ENCODE results near the gene XPR1. TPM values are rescaled to one million over a fixed set of nuclear protein-coding genes. Genes with fewer than 3 reads are reported as not detected.
"Not testable (repeated sequence)": the region's sequence is repeated elsewhere in the genome, so short reads cannot be mapped to it uniquely, and the experiment has no call there.

Gene XPR1
- polyA plus RNA-seq, 3 donors, result 36.3 to 40.1 (median 37.2) TPM

- no peak for DNase-seq (ENCODE audit: extremely low read depth in 1 of 11, low read depth in 9 of 11, low spot score in 4 of 11)
Measured at GRCh38 chr1:180743868-180744267, 112.0 kb downstream of the XPR1 start.

GRCh38 chr1:180745098-180745497 is 113.3 kb downstream of the XPR1 start:
- DNase-seq (ENCODE audit: extremely low read depth in 1 of 11, low read depth in 9 of 11, low spot score in 4 of 11), result no peak

DNA sequence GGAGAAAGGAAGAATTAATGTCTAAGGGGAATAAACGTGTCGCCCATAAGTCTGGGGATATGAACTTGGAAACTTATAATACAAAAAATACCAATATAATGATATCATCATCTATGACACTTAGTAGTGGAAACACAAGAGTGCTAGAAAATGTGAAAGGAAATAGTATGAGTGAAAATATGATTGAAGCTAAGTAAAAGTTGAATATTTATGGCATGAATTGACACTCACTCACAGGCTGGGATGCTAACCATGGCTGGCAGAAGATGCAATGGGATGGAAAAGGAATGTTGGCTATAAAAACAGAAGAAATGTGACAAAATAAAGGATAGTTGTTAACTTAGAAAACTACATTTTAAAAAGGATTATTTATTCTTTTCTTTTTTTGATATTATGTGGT is 120.1 kb downstream of the XPR1 start:
- no peak for DNase-seq (ENCODE audit: extremely low read depth in 1 of 11, low read depth in 9 of 11, low spot score in 4 of 11)

- no peak for DNase-seq (ENCODE audit: extremely low read depth in 1 of 11, low read depth in 9 of 11, low spot score in 4 of 11)
Measured at GRCh38 chr1:180754453-180754852, 122.6 kb downstream of the XPR1 start.

DNA sequence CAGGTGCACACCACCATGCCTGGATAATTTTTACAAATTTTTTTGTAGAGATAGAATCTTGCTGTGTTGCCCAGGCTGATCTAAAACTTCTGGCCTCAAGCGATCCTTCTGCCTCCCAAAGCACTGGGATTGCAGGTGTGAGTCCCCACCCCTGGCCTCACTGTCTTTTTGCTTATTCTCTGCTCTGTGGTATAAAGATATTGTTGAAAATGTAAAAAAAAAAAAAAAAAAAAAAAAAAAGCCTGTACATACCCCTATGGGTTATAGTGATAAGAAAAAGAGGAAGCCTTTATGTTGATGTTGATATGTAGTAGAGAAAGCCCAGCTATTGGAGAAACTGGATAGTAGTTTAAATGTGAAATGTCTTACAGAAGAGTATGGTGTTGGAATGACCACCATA is 125.8 kb downstream of the XPR1 start:
- DNase-seq (ENCODE audit: extremely low read depth in 1 of 11, low read depth in 9 of 11, low spot score in 4 of 11), result no peak

GRCh38 chr1:180762796-180763195 is 131.0 kb downstream of the XPR1 start:
- DNase-seq (ENCODE audit: extremely low read depth in 1 of 11, low read depth in 9 of 11, low spot score in 4 of 11), result no peak

DNA sequence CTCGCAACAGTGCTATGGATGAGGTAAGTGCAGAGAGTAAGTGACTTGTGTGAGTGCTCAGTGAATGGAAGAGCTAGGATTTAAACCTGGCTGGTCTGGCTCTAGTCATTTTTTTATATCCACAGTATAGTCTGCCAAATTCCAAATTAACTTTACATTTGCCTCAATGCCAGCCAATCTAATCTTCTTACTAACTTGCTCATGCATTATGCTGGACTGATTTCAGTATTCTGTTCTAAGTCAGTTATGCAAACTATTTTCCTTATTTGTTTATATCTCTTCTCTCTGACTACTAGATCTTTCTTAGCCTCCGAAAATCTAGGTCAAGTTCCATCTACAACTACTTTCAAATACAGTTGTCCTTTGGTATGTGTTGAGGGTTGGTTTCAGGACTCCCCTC is 133.3 kb downstream of the XPR1 start:
- DNase-seq (ENCODE audit: extremely low read depth in 1 of 11, low read depth in 9 of 11, low spot score in 4 of 11), result no peak

GRCh38 chr1:180769889-180770288 is 138.1 kb downstream of the XPR1 start:
- DNase-seq (ENCODE audit: extremely low read depth in 1 of 11, low read depth in 9 of 11, low spot score in 4 of 11), result no peak

- DNase-seq (ENCODE audit: extremely low read depth in 1 of 11, low read depth in 9 of 11, low spot score in 4 of 11), result no peak
Measured at GRCh38 chr1:180773210-180773865, 141.5 kb downstream of the XPR1 start.

DNA sequence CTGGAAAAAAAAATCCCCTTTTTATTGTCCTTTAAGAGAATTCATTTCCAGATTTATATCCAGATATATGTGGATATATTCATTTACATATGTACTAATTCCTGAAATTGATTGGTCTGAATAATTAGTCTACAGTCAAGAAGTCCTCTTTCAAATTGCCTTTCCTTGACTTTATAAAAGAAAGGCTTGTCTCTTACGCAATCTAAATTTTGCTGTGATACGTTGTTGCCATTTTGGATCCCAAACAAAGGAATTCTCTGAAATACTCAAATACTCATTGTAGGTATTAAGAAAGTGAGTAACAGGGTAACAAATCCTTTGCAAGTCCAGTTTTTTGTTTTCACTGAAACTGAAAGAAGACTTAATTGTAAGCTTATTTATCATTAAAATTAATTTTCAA is 144.0 kb downstream of the XPR1 start:
- no peak for DNase-seq (ENCODE audit: extremely low read depth in 1 of 11, low read depth in 9 of 11, low spot score in 4 of 11)

GRCh38 chr1:180777072-180777689 is 145.4 kb downstream of the XPR1 start:
- DNase-seq (ENCODE audit: extremely low read depth in 1 of 11, low read depth in 9 of 11, low spot score in 4 of 11), result no peak

GRCh38 chr1:180778782-180779398 is 147.1 kb downstream of the XPR1 start:
- DNase-seq (ENCODE audit: extremely low read depth in 1 of 11, low read depth in 9 of 11, low spot score in 4 of 11), result no peak

- DNase-seq (ENCODE audit: extremely low read depth in 1 of 11, low read depth in 9 of 11, low spot score in 4 of 11), result no peak
Measured at GRCh38 chr1:180779584-180779983, 147.8 kb downstream of the XPR1 start.

DNA sequence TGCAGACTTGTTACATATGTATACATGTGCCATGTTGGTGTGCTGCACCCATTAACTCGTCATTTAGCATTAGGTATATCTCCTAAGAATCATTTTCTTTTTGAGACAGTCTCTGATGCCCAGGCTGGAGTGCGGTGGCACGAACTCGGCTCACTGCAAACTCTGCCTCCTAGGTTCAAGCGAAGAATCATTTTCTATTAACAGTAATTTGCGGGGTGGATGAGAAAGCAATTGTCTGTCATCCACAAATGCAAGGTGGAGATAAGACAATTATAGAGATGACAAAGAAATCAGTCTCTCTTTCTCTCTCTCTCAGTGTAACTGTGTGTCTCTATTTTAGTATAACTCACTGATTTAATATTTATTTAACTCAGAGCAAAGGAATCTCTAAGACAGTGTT is 149.9 kb downstream of the XPR1 start:
- no peak for DNase-seq (ENCODE audit: extremely low read depth in 1 of 11, low read depth in 9 of 11, low spot score in 4 of 11)

DNA sequence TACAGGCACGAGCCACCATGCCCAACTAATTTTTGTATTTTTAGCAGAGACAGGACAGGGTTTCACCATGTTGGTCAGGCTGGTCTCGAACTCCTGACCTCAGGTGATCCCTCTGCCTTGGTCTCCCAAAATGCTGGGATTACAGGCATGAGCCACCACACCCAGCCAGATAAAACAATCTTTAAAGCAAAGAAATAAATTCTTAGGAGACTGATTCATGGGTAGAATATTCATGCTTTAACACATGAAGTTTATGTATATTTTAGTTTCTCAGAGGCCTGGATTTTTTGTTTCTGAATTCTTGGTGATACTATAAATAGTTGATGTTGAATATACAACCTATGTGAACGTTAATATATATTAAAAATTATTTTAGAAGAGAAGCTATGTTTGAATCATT is 153.5 kb downstream of the XPR1 start:
- no peak for DNase-seq (ENCODE audit: extremely low read depth in 1 of 11, low read depth in 9 of 11, low spot score in 4 of 11)

- no peak for DNase-seq (ENCODE audit: extremely low read depth in 1 of 11, low read depth in 9 of 11, low spot score in 4 of 11)
Measured at GRCh38 chr1:180785887-180786286, 154.1 kb downstream of the XPR1 start.

- no peak for DNase-seq (ENCODE audit: extremely low read depth in 1 of 11, low read depth in 9 of 11, low spot score in 4 of 11)
Measured at GRCh38 chr1:180786624-180787023, 154.8 kb downstream of the XPR1 start.

GRCh38 chr1:180787628-180788307 is 155.9 kb downstream of the XPR1 start:
- no peak for DNase-seq (ENCODE audit: extremely low read depth in 1 of 11, low read depth in 9 of 11, low spot score in 4 of 11)

DNA sequence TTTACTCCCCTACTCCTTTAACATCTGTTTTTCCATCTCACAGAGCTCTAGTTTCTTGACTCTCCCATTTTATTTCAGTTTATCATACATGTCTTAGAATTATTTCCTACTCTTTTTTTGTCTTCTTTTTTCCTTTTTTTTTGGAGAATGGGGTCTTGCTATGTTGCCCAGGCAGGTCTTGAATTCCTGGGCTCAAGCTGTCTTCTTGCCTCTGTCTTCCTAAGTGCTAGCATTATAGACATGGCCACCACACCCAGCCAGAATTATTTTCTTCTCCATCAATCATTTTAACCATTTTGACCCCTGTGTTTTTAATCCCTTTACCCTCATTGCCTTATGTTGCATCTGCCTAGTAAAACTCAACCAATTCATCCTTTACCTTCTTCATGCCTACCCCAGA is 157.6 kb downstream of the XPR1 start:
- DNase-seq (ENCODE audit: extremely low read depth in 1 of 11, low read depth in 9 of 11, low spot score in 4 of 11), result no peak

DNA sequence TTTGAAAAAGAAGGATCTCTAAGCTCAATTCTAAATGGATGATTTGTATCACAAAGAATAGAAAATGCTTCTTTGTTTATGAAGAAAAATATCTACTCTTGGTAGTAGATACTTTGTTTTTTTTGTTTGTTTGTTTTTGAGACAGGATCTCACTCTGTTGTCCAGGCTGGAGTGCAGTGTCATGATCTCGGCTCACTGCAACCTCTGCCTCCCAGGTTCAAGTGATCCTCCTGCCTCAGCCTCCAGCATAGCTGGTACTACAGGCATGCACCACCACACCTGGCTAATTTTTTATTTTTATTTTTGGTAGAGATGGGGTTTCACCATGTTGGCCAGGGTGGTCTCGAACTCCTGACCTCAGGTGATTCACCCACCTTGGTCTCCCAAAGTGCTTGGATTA is 159.3 kb downstream of the XPR1 start:
- DNase-seq (ENCODE audit: extremely low read depth in 1 of 11, low read depth in 9 of 11, low spot score in 4 of 11), result not testable (repeated sequence)
